ENCODE measurements around the gene C10orf95.

GRCh38 chr10:102476466-102477141, 25.3 kb upstream of the C10orf95 start:
- TF ChIP-seq CTCF (conservative IDR thresholded peaks at IDR 0.05 in 1 of 2, IDR thresholded peaks at IDR 0.05 in 1 of 2; ENCODE audit: low read depth in 1 of 2, low read length in 2 of 2) (no peak), EZH2 (IDR thresholded peaks at IDR 0.05; ENCODE audit: low read length, missing control alignments) (no peak)
